ENCODE measurements around the gene ADSS1.

ADSS1 gene

DNA sequence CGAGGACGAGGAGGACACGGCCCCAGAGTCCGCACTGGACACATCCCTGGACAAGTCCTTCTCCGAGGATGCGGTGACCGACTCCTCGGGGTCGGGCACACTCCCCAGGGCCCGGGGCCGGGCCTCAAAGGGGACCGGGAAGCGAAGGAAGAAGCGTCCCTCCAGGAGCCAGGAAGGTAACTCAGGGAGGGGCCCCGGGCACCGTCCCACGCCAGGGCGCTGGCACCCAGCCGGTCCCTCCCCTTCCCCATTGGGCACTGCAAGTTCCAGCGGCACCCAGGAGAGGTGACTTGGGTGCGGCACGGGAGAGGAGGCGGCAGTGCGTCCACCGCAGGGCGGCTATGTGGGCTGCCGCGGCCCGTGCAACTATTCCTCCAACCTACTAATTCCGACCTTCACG, 9.3 kb upstream of the ADSS1 start:
- DNase-seq (ENCODE audit: low read depth), result no peak
- no peak overlapping the region for H3K4me3 ChIP-seq (replicated peaks; ENCODE audit: low read depth, low read length)
- TF ChIP-seq, protein P1, sequence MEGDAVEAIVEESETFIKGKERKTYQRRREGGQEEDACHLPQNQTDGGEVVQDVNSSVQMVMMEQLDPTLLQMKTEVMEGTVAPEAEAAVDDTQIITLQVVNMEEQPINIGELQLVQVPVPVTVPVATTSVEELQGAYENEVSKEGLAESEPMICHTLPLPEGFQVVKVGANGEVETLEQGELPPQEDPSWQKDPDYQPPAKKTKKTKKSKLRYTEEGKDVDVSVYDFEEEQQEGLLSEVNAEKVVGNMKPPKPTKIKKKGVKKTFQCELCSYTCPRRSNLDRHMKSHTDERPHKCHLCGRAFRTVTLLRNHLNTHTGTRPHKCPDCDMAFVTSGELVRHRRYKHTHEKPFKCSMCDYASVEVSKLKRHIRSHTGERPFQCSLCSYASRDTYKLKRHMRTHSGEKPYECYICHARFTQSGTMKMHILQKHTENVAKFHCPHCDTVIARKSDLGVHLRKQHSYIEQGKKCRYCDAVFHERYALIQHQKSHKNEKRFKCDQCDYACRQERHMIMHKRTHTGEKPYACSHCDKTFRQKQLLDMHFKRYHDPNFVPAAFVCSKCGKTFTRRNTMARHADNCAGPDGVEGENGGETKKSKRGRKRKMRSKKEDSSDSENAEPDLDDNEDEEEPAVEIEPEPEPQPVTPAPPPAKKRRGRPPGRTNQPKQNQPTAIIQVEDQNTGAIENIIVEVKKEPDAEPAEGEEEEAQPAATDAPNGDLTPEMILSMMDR (IDR thresholded peaks at IDR 0.05; ENCODE audit: low read length, missing control alignments), result no peak

DNA sequence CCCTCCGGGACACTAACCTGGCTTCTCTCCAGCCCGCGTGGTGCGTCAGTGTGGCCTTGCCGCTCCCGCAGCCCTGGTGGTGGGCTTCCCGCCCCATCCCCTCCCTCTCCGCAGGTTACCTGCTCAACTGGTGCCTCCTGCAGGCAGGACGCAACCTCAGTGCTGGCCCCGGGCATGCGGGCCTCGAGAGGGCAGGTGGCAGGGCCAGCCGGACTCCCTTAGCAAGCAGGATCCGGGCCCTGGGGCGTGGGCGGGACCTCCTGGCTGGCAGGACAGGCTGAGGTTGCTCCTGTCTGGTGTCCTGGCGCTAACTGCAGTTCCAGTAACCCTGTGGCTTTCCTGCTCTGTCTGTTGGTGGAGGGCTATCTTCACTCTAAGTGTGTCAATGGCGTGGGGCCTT, 8.6 kb upstream of the ADSS1 start:
- no peak overlapping the region for H3K4me3 ChIP-seq (replicated peaks; ENCODE audit: low read depth, low read length)
- TF ChIP-seq, protein P1 (IDR thresholded peaks at IDR 0.05; ENCODE audit: low read length, missing control alignments), result no peak
- DNase-seq (ENCODE audit: low read depth), result no peak

DNA sequence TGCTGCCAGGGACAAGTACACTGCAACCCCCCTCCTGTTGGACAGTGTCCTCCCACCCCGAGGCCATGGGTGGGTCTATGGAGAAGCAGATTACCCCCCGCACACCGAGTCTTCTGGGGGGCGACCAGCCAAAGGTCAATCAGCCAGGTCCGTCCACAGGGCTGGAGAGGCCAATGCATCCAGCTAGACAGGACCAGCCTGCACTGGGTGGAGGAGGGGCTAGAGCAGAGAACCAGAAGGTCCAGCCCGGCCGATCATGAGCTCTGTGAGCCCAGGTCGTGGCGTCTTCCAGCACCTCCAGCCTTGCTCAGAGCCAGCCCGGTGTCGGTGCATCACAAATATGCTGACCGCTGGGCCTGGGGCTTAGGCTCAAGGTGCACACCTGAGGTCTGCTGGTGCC, 8.2 kb upstream of the ADSS1 start:
- no peak overlapping the region for H3K4me3 ChIP-seq (replicated peaks; ENCODE audit: low read depth, low read length)
- no peak for DNase-seq (ENCODE audit: low read depth)
- TF ChIP-seq, protein P1 (IDR thresholded peaks at IDR 0.05; ENCODE audit: low read length, missing control alignments), result no peak

DNA sequence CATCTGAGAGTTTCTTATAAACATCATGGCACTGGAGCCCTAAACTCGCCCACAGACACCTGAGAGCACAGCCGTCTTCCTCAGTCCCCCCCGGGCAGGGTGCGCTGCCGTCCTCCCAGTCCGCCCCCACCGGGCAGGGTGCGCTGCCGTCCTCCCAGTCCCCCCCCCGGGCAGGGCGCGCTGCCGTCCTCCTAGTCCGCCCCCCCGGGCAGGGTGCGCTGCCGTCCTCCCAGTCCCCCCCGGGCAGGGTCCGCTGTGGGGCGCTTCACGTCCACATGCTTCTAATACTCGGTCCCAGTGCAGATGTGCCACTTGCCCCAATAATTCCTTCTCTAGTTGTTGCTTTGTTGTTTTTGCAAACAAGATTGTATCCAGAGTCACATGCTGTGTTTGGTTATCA, 6.9 kb upstream of the ADSS1 start:
- DNase-seq (ENCODE audit: low read depth), result no peak
- H3K4me3 ChIP-seq (replicated peaks; ENCODE audit: low read depth, low read length), result no peak overlapping the region
- TF ChIP-seq, protein P1 (IDR thresholded peaks at IDR 0.05; ENCODE audit: low read length, missing control alignments), result no peak

DNA sequence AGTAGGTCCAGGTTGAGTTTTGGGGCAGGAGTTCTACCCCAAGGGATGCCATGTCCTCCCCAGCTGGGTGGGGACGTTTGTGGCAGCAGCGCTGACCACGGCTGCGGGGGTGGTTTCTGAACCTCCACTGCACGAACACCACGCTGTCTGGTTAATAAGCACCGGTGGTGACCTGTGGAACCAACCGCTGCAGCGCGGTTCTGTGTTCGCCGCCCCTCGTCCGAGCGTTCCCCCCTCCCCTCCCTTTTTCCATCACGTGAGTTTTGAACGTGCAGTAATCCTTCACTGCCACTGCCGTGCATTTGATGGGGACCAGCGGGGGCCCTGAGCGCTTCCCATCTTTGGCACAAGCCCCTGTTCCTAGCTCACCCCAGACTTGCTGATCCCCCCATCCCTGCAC, 6.4 kb upstream of the ADSS1 start:
- TF ChIP-seq, protein P1 (IDR thresholded peaks at IDR 0.05; ENCODE audit: low read length, missing control alignments), result no peak
- no peak overlapping the region for H3K4me3 ChIP-seq (replicated peaks; ENCODE audit: low read depth, low read length)
- no peak for DNase-seq (ENCODE audit: low read depth)

DNA sequence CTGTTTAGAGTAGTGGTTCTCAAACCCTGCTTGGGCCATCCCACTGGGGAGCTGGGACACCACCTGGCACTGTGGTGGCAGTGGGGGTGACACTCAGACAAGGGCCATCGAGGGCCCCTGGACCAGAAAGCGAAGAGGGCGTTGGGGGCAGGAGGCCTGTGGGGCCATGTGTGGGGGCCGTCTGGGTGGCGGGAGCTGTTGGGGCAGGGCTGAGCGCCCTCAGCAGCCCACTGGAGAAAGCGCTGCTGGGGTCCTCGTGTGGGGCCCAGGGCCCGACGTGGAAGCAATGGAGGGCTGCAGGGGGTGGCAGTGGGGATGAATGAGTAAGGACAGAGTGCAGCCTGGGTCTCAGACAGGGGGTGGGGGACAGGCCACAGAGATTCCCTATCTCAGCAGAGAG, 5.9 kb upstream of the ADSS1 start:
- H3K4me3 ChIP-seq (replicated peaks; ENCODE audit: low read depth, low read length), result no peak overlapping the region
- no peak for DNase-seq (ENCODE audit: low read depth)
- TF ChIP-seq, protein P1 (IDR thresholded peaks at IDR 0.05; ENCODE audit: low read length, missing control alignments), result no peak

DNA sequence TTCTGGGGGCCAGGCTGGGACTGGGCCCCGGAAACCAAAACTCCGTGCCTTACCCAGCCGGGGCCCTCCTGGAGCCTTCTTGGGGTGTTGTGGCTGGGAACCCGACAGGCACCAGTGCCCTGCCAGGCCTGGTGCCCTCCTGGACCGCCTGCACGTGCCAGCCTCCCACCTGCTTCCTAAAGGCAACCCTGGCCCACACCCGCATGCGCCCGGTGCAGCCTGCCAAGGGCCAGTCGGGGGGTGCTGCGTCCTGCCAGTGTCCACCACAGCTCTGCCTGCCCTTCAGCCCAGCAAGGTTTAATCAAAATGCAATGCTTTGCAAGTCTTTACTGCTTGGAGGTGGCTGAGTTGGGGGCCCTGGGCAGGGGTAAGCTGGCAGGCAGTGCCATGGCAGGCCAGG, 5.2 kb upstream of the ADSS1 start:
- DNase-seq (ENCODE audit: low read depth), result no peak
- TF ChIP-seq, protein P1 (IDR thresholded peaks at IDR 0.05; ENCODE audit: low read length, missing control alignments), result no peak
- no peak overlapping the region for H3K4me3 ChIP-seq (replicated peaks; ENCODE audit: low read depth, low read length)

All from fibroblast of pulmonary artery (primary cell).